K562 (cell line): ENCODE results near the gene CHRND. TPM values are rescaled to one million over a fixed set of nuclear protein-coding genes. Genes with fewer than 3 reads are reported as not detected.

Experiments used
- ATAC-seq: fragments of 200-7000 bp; cut with Tn5 transposase; 3 replicates; pipeline ENCODE4 v1.9.1; 2020; ENCODE audit warnings: moderate library complexity
- BruUV-seq: library from RNA; stranded (reverse); fragments of 400-500 nt; replicated peaks from 2 replicates; lab custom pipeline; 2021; lab: Mats Ljungman, UMichigan
- CTCF ChIA-PET: fragments of 300-600 bp; formaldehyde crosslinking; extraction: SDS; loops from one replicate; lab custom pipeline; 2021; ENCODE audit warnings: low intra/inter-chr PET ratio; lab: Yijun Ruan, JAX
- POLR2A ChIA-PET: fragments of 300-600, 350-650 bp; sonication (Branson Sonifier 250); formaldehyde crosslinking; extraction: SDS; loops from one replicate; lab custom pipeline; 2021; ENCODE audit warnings: antibody characterized with exemption, inconsistent platforms; lab: Yijun Ruan, JAX
- DNase-seq, 4 experiments: peaks; one replicate each; pipeline versions ENCODE4 v3.0.0 to v3.0.0-alpha.2; 2011 to 2018; ENCODE audit warnings: low spot score in 3 of 4, mixed read lengths in 3 of 4; ENCODE audit errors: extremely low read depth in 1 of 4
- FAIRE-seq: peaks from 2 replicates; lab custom pipeline; 2011; peaks lifted over from hg19 to GRCh38; lab: Jason Lieb, UNC
- H2AFZ ChIP-seq: 2 replicates; pipeline ENCODE4 v1.6.0; 2011; ENCODE audit warnings: low read depth, low read length, control low read depth, inconsistent platforms
- H3K27ac ChIP-seq: fragments of 200-600 bp; 3 replicates; pipeline ENCODE4 v1.8.0; 2011; ENCODE audit warnings: low read depth, mild to moderate bottlenecking, control low read depth, inconsistent platforms, low read length, moderate library complexity, mixed read lengths; ENCODE audit errors: extremely low read depth
- H3K27me3 ChIP-seq, 2 experiments: fragments of 300-600 bp in 1 of 2; 2 replicates in 1 of 2; 3 replicates in 1 of 2; pipeline versions ENCODE4 v1.6.0 to v1.8.0; 2011; ENCODE audit warnings: inconsistent platforms in 2 of 2, low read length in 2 of 2, mild to moderate bottlenecking in 1 of 2, mixed read lengths in 1 of 2, moderate library complexity in 1 of 2; ENCODE audit not compliant: control insufficient read depth in 2 of 2, insufficient read depth in 2 of 2
- H3K36me3 ChIP-seq: fragments of 300-600 bp; 3 replicates; pipeline ENCODE4 v1.8.0; 2011; ENCODE audit warnings: mild to moderate bottlenecking, low read length, inconsistent platforms; ENCODE audit not compliant: control insufficient read depth, insufficient read depth
- H3K4me1 ChIP-seq, 2 experiments: fragments of 200-600 bp in 1 of 2; replicated peaks in 1 of 2; 2 replicates in 1 of 2; 3 replicates in 1 of 2; pipeline versions ENCODE4 v1.5.1 to v1.8.0; 2011; ENCODE audit warnings: inconsistent platforms in 2 of 2, low read length in 2 of 2, mild to moderate bottlenecking in 1 of 2, mixed read lengths in 1 of 2, moderate library complexity in 1 of 2; ENCODE audit not compliant: control insufficient read depth in 2 of 2, insufficient read depth in 2 of 2
- H3K4me2 ChIP-seq: 2 replicates; pipeline ENCODE4 v1.6.1; 2011; ENCODE audit warnings: low read length, control low read depth, inconsistent platforms, mixed read lengths; ENCODE audit not compliant: insufficient read depth
- H3K4me3 ChIP-seq: fragments of 200-600 bp; sonication (generic), shearing (Covaris generic); 2 replicates; pipeline ENCODE4 v1.5.1; 2016; ENCODE audit warnings: control low read depth, inconsistent platforms
- H3K79me2 ChIP-seq: fragments of 200-600 bp; 3 replicates; pipeline ENCODE4 v1.8.0; 2011; ENCODE audit warnings: low read length, inconsistent platforms; ENCODE audit not compliant: control insufficient read depth, insufficient read depth
- H3K9ac ChIP-seq, 2 experiments: 2 replicates each; pipeline versions ENCODE4 v1.6.0 to v1.6.1; 2011; ENCODE audit warnings: low read depth in 2 of 2, low read length in 2 of 2, control low read depth in 1 of 2, inconsistent platforms in 1 of 2, mild to moderate bottlenecking in 1 of 2, mixed read lengths in 1 of 2; ENCODE audit not compliant: insufficient read depth in 1 of 2
- H3K9me1 ChIP-seq: one replicate; pipeline ENCODE4 v1.6.0; 2011; ENCODE audit warnings: inconsistent platforms, mild to moderate bottlenecking, low read length, moderate library complexity; ENCODE audit not compliant: control insufficient read depth, insufficient read depth
- H3K9me3 ChIP-seq: replicated peaks from 2 replicates; pipeline ENCODE4 v1.5.1; 2011; ENCODE audit warnings: low read depth, low read length, inconsistent platforms; ENCODE audit not compliant: control insufficient read depth, insufficient read depth
- H4K20me1 ChIP-seq: replicated peaks from 2 replicates; pipeline ENCODE4 v1.6.1; 2011; ENCODE audit warnings: low read length, inconsistent platforms, mixed read lengths; ENCODE audit not compliant: control insufficient read depth, insufficient read depth
- HDAC6 ChIP-seq: IDR thresholded peaks from 2 replicates; pipeline ENCODE4 v1.6.1; 2012; ENCODE audit warnings: low read depth, mild to moderate bottlenecking, control low read depth, inconsistent platforms, low read length, moderate library complexity
- MXI1 ChIP-seq: IDR thresholded peaks from 2 replicates; pipeline ENCODE4 v1.6.1; 2011; ENCODE audit warnings: low read depth, mild to moderate bottlenecking, improper control_type of control experiment, low read length
- WGBS: fragments of 100-300 bp; shearing (Covaris generic); methylation state at CpG from one replicate; pipeline ENCODE4 v1.1.6; 2016; ENCODE audit warnings: low coverage, mixed read lengths; ENCODE audit not compliant: insufficient coverage; ENCODE audit errors: missing lambda C conversion rate; 5-methylcytosine and 5-hydroxymethylcytosine counted together
- in situ Hi-C: fragments of 300-500 bp; cut with MboI; formaldehyde crosslinking; loops from 4 replicates; pipeline ENCODE4 v1.15.0; 2018; ENCODE audit warnings: inconsistent platforms, mixed read lengths
- intact Hi-C: fragments of 100-400 bp; cut with micrococcal nuclease; formaldehyde crosslinking; loops from 2 replicates; pipeline ENCODE4 v1.14.2; 2022
- polyA plus RNA-seq, 8 experiments: library from polyadenylated mRNA; depleted of rRNA in 4 of 8; stranded (reverse) in 5 of 8; unstranded in 3 of 8; fragments of >200 nt; fragmentation: Nextera tagmentation in 2 of 8; fragmentation: Illumina TruSeq in 1 of 8; extraction: Ambion mirVana in 2 of 8; extraction: Trizol in 1 of 8; gene quantifications; 2 replicates each; pipeline versions ENCODE4 v1.2.1 to v1.2.3, GENCODE V29; 2011 to 2014; ENCODE audit warnings: inconsistent platforms in 1 of 8, missing spikeins in 1 of 8
- total RNA-seq, 7 experiments: library from RNA; depleted of rRNA in 6 of 7; stranded (reverse); fragments of >200 nt in 6 of 7; fragmentation: Illumina TruSeq in 2 of 7; extraction: Trizol in 2 of 7; gene quantifications; 2 replicates each; pipeline versions ENCODE4 v1.2.1 to v1.2.3, GENCODE V29; 2011 to 2021; ENCODE audit warnings: low replicate concordance in 1 of 7
- TF ChIP-seq, protein P1 (sequence below): fragments of 450-650 bp; formaldehyde crosslinking; conservative IDR thresholded peaks from 2 replicates; pipeline ENCODE4 v1.4.0; 2022; ENCODE audit warnings: mild to moderate bottlenecking, missing genetic modification characterization
- TF ChIP-seq, protein P2 (sequence below), 2 experiments: fragments of 200-800 bp in 1 of 2; sonication (Bioruptor generic) in 1 of 2; sonication (generic) in 1 of 2; formaldehyde crosslinking in 1 of 2; IDR thresholded peaks in 1 of 2; conservative IDR thresholded peaks in 1 of 2; 2 replicates each; pipeline versions ENCODE4 v1.5.0 to v1.6.1; 2016 to 2020; ENCODE audit warnings: missing compliant biosample characterization in 1 of 2, missing genetic modification characterization in 1 of 2, missing genetic modification reagents in 1 of 2

Gene CHRND
- total and polyA plus RNA-seq, 9 of the 15 experiments (the other 6 are each of a cell fraction or from before 2014, with no cell fraction given) = not detected

DNA sequence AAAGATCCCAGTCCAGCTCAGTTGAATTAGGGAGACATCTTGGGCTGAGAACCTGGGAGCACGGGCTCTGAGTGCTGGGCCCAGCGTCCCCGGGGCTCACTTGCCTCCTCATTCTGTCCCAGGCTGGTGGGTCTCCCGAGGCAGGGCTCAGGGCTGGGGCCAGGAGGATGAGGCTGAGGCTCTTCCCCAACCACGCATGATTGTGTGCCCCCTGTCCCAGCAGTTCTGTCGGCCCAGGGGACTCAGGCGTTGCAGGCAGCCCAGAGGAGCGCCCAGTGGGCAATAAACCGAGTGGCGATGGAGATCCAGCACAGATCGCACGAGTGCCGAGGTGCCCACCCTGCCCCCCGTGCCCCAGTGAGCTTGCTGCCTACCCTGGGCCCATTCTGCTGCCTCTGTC, 4.9 kb upstream of the CHRND start:
- FAIRE-seq (no peak), DNase-seq (no peak), ATAC-seq (no peak)
- H3K4me2 ChIP-seq = no peak overlapping the region
- no peak overlapping the region for H3K27ac ChIP-seq
- intact Hi-C loops = loop anchor here (5.0 kb wide), 3 partner anchors 74 to 284 kb away; no protein-coding TSS in a partner anchor
- no peaks in the 10 kb centered on the region for H3K9me1 ChIP-seq
- H2AFZ ChIP-seq = no peak overlapping the region
- no peaks in the 10 kb centered on the region for H4K20me1 ChIP-seq
- ChIA-PET POLR2A (no interaction called here), CTCF (no interaction called here)
- H3K4me3 ChIP-seq = no peak overlapping the region
- WGBS = 6% methylated on average over 9 of the region's 14 CpGs
- TF ChIP-seq HDAC6 (no peak), MXI1 (no peak)
- TF ChIP-seq, protein P1, sequence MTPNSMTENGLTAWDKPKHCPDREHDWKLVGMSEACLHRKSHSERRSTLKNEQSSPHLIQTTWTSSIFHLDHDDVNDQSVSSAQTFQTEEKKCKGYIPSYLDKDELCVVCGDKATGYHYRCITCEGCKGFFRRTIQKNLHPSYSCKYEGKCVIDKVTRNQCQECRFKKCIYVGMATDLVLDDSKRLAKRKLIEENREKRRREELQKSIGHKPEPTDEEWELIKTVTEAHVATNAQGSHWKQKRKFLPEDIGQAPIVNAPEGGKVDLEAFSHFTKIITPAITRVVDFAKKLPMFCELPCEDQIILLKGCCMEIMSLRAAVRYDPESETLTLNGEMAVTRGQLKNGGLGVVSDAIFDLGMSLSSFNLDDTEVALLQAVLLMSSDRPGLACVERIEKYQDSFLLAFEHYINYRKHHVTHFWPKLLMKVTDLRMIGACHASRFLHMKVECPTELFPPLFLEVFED (CRISPR knock-in tag) = no peak
- TF ChIP-seq, protein P2, sequence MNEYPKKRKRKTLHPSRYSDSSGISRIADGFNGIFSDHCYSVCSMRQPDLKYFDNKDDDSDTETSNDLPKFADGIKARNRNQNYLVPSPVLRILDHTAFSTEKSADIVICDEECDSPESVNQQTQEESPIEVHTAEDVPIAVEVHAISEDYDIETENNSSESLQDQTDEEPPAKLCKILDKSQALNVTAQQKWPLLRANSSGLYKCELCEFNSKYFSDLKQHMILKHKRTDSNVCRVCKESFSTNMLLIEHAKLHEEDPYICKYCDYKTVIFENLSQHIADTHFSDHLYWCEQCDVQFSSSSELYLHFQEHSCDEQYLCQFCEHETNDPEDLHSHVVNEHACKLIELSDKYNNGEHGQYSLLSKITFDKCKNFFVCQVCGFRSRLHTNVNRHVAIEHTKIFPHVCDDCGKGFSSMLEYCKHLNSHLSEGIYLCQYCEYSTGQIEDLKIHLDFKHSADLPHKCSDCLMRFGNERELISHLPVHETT (CRISPR knock-in tag; conservative IDR thresholded peaks at IDR 0.05 in 1 of 2, IDR thresholded peaks at IDR 0.05 in 1 of 2) = no peak
- no peaks in the 10 kb centered on the region for H3K36me3 ChIP-seq
- H3K27me3 ChIP-seq = peaks cover 0 to 51% of the 10 kb centered on the region in 2 experiments; a peak in 3 of 5 replicates
- H3K9me3 ChIP-seq = no peaks in the 10 kb centered on the region
- no TSS peak for BruUV-seq
- H3K9ac ChIP-seq = no peak overlapping the region
- H3K4me1 ChIP-seq = peaks cover 0 to 27% of the 10 kb centered on the region in 2 experiments; a peak in 2 of 5 replicates
- in situ Hi-C loops = no loop called here
- H3K79me2 ChIP-seq = no peaks in the 10 kb centered on the region
